K562 (cell line): ENCODE results near the gene CADPS2. TPM values are rescaled to one million over a fixed set of nuclear protein-coding genes. Genes with fewer than 3 reads are reported as not detected.

Source experiments
- ATAC-seq: fragments of 200-7000 bp; cut with Tn5 transposase; 3 replicates; pipeline ENCODE4 v1.9.1; 2020; ENCODE audit warnings: moderate library complexity
- BruUV-seq: library from RNA; stranded (reverse); fragments of 400-500 nt; replicated peaks from 2 replicates; lab custom pipeline; 2021; lab: Mats Ljungman, UMichigan
- CTCF ChIA-PET: fragments of 300-600 bp; formaldehyde crosslinking; extraction: SDS; loops from one replicate; lab custom pipeline; 2021; ENCODE audit warnings: low intra/inter-chr PET ratio; lab: Yijun Ruan, JAX
- POLR2A ChIA-PET: fragments of 300-600, 350-650 bp; sonication (Branson Sonifier 250); formaldehyde crosslinking; extraction: SDS; loops from one replicate; lab custom pipeline; 2021; ENCODE audit warnings: antibody characterized with exemption, inconsistent platforms; lab: Yijun Ruan, JAX
- DNase-seq, 4 experiments: peaks; one replicate each; pipeline versions ENCODE4 v3.0.0 to v3.0.0-alpha.2; 2011 to 2018; ENCODE audit warnings: low spot score in 3 of 4, mixed read lengths in 3 of 4; ENCODE audit errors: extremely low read depth in 1 of 4
- FAIRE-seq: peaks from 2 replicates; lab custom pipeline; 2011; peaks lifted over from hg19 to GRCh38; lab: Jason Lieb, UNC
- H2AFZ ChIP-seq: 2 replicates; pipeline ENCODE4 v1.6.0; 2011; ENCODE audit warnings: low read depth, low read length, control low read depth, inconsistent platforms
- H3K27ac ChIP-seq: fragments of 200-600 bp; 3 replicates; pipeline ENCODE4 v1.8.0; 2011; ENCODE audit warnings: low read depth, mild to moderate bottlenecking, control low read depth, inconsistent platforms, low read length, moderate library complexity, mixed read lengths; ENCODE audit errors: extremely low read depth
- H3K27me3 ChIP-seq, 2 experiments: fragments of 300-600 bp in 1 of 2; 2 replicates in 1 of 2; 3 replicates in 1 of 2; pipeline versions ENCODE4 v1.6.0 to v1.8.0; 2011; ENCODE audit warnings: inconsistent platforms in 2 of 2, low read length in 2 of 2, mild to moderate bottlenecking in 1 of 2, mixed read lengths in 1 of 2, moderate library complexity in 1 of 2; ENCODE audit not compliant: control insufficient read depth in 2 of 2, insufficient read depth in 2 of 2
- H3K36me3 ChIP-seq: fragments of 300-600 bp; 3 replicates; pipeline ENCODE4 v1.8.0; 2011; ENCODE audit warnings: mild to moderate bottlenecking, low read length, inconsistent platforms; ENCODE audit not compliant: control insufficient read depth, insufficient read depth
- H3K4me1 ChIP-seq, 2 experiments: fragments of 200-600 bp in 1 of 2; replicated peaks in 1 of 2; 2 replicates in 1 of 2; 3 replicates in 1 of 2; pipeline versions ENCODE4 v1.5.1 to v1.8.0; 2011; ENCODE audit warnings: inconsistent platforms in 2 of 2, low read length in 2 of 2, mild to moderate bottlenecking in 1 of 2, mixed read lengths in 1 of 2, moderate library complexity in 1 of 2; ENCODE audit not compliant: control insufficient read depth in 2 of 2, insufficient read depth in 2 of 2
- H3K4me2 ChIP-seq: 2 replicates; pipeline ENCODE4 v1.6.1; 2011; ENCODE audit warnings: low read length, control low read depth, inconsistent platforms, mixed read lengths; ENCODE audit not compliant: insufficient read depth
- H3K4me3 ChIP-seq: fragments of 200-600 bp; sonication (generic), shearing (Covaris generic); 2 replicates; pipeline ENCODE4 v1.5.1; 2016; ENCODE audit warnings: control low read depth, inconsistent platforms
- H3K79me2 ChIP-seq: fragments of 200-600 bp; 3 replicates; pipeline ENCODE4 v1.8.0; 2011; ENCODE audit warnings: low read length, inconsistent platforms; ENCODE audit not compliant: control insufficient read depth, insufficient read depth
- H3K9ac ChIP-seq, 2 experiments: 2 replicates each; pipeline versions ENCODE4 v1.6.0 to v1.6.1; 2011; ENCODE audit warnings: low read depth in 2 of 2, low read length in 2 of 2, control low read depth in 1 of 2, inconsistent platforms in 1 of 2, mild to moderate bottlenecking in 1 of 2, mixed read lengths in 1 of 2; ENCODE audit not compliant: insufficient read depth in 1 of 2
- H3K9me1 ChIP-seq: one replicate; pipeline ENCODE4 v1.6.0; 2011; ENCODE audit warnings: inconsistent platforms, mild to moderate bottlenecking, low read length, moderate library complexity; ENCODE audit not compliant: control insufficient read depth, insufficient read depth
- H3K9me3 ChIP-seq: replicated peaks from 2 replicates; pipeline ENCODE4 v1.5.1; 2011; ENCODE audit warnings: low read depth, low read length, inconsistent platforms; ENCODE audit not compliant: control insufficient read depth, insufficient read depth
- H4K20me1 ChIP-seq: replicated peaks from 2 replicates; pipeline ENCODE4 v1.6.1; 2011; ENCODE audit warnings: low read length, inconsistent platforms, mixed read lengths; ENCODE audit not compliant: control insufficient read depth, insufficient read depth
- BRCA1 ChIP-seq, 2 experiments: fragments of 450-650 bp in 1 of 2; sonication (generic) in 1 of 2; formaldehyde crosslinking in 1 of 2; IDR thresholded peaks; 2 replicates each; pipeline versions ENCODE4 v1.5.0 to v1.6.1; 2017 to 2020; ENCODE audit warnings: mild to moderate bottlenecking in 1 of 2, missing genetic modification reagents in 1 of 2
- E4F1 ChIP-seq: fragments of 250-450 bp; sonication (Bioruptor Pico); IDR thresholded peaks from 2 replicates; pipeline ENCODE4 v1.5.0; 2021; ENCODE audit warnings: mild to moderate bottlenecking, borderline replicate concordance
- HNRNPK ChIP-seq: fragments of 200-400 bp; formaldehyde crosslinking; IDR thresholded peaks from one replicate; pipeline ENCODE4 v1.6.1; 2018; ENCODE audit warnings: mild to moderate bottlenecking, low read depth, low read length; ENCODE audit not compliant: poor library complexity, severe bottlenecking
- MCM2 ChIP-seq: fragments of 450-650 bp; IDR thresholded peaks from 2 replicates; pipeline ENCODE4 v1.6.1; 2017; ENCODE audit warnings: low read depth, mild to moderate bottlenecking
- WGBS: fragments of 100-300 bp; shearing (Covaris generic); methylation state at CpG from one replicate; pipeline ENCODE4 v1.1.6; 2016; ENCODE audit warnings: low coverage, mixed read lengths; ENCODE audit not compliant: insufficient coverage; ENCODE audit errors: missing lambda C conversion rate; 5-methylcytosine and 5-hydroxymethylcytosine counted together
- in situ Hi-C: fragments of 300-500 bp; cut with MboI; formaldehyde crosslinking; loops from 4 replicates; pipeline ENCODE4 v1.15.0; 2018; ENCODE audit warnings: inconsistent platforms, mixed read lengths
- intact Hi-C: fragments of 100-400 bp; cut with micrococcal nuclease; formaldehyde crosslinking; loops from 2 replicates; pipeline ENCODE4 v1.14.2; 2022
- polyA plus RNA-seq, 8 experiments: library from polyadenylated mRNA; depleted of rRNA in 4 of 8; stranded (reverse) in 5 of 8; unstranded in 3 of 8; fragments of >200 nt; fragmentation: Nextera tagmentation in 2 of 8; fragmentation: Illumina TruSeq in 1 of 8; extraction: Ambion mirVana in 2 of 8; extraction: Trizol in 1 of 8; gene quantifications; 2 replicates each; pipeline versions ENCODE4 v1.2.1 to v1.2.3, GENCODE V29; 2011 to 2014; ENCODE audit warnings: inconsistent platforms in 1 of 8, missing spikeins in 1 of 8
- total RNA-seq, 7 experiments: library from RNA; depleted of rRNA in 6 of 7; stranded (reverse); fragments of >200 nt in 6 of 7; fragmentation: Illumina TruSeq in 2 of 7; extraction: Trizol in 2 of 7; gene quantifications; 2 replicates each; pipeline versions ENCODE4 v1.2.1 to v1.2.3, GENCODE V29; 2011 to 2021; ENCODE audit warnings: low replicate concordance in 1 of 7

The CADPS2 gene
- total and polyA plus RNA-seq, 9 of the 15 experiments (the other 6 are each of a cell fraction or from before 2014, with no cell fraction given): 0.03 to 0.14 (median 0.04) TPM; not detected in 1

- no peak for TF ChIP-seq E4F1 (CRISPR knock-in tag)
Measured at GRCh38 chr7:122465296-122465695, 421.0 kb downstream of the CADPS2 start (continued).

GRCh38 chr7:122463631-122464030 lies 422.6 kb downstream of the CADPS2 start:
- Histone ChIP-seq H3K4me1 (no peaks in the 10 kb centered on the region), H3K9ac (no peak overlapping the region), H3K9me3 (no peaks in the 10 kb centered on the region), H3K4me2 (no peak overlapping the region)
- in situ Hi-C loops: no loop called here
- no peak for TF ChIP-seq HNRNPK
- no peak for TF ChIP-seq BRCA1 (IDR thresholded peaks at IDR 0.05)
- TF ChIP-seq BRCA1 (CRISPR knock-in tag; IDR thresholded peaks at IDR 0.05): no peak
- no peak for TF ChIP-seq MCM2
- TF ChIP-seq, all 486 proteins: peak for 0
- 0% methylated on average over 1 of the region's 1 CpG for WGBS
- BruUV-seq: no TSS peak
- ATAC-seq: no peak
- POLR2A ChIA-PET: no interaction called here
- Histone ChIP-seq H3K27ac (no peak overlapping the region), H3K36me3 (no peaks in the 10 kb centered on the region), H3K79me2 (no peaks in the 10 kb centered on the region), H2AFZ (no peak overlapping the region), H4K20me1 (no peaks in the 10 kb centered on the region), H3K9me1 (no peaks in the 10 kb centered on the region), H3K27me3 (no peaks in the 10 kb centered on the region), H3K4me3 (no peak overlapping the region)
- no peak for FAIRE-seq
- no peak for DNase-seq
- CTCF ChIA-PET: no interaction called here
- intact Hi-C loops: no loop called here
